Hepatocyte (in vitro differentiated cells): Measurements from ENCODE around the gene CLEC12A. TPM values are rescaled to one million over a fixed set of nuclear protein-coding genes. Genes with fewer than 3 reads are reported as not detected.

Experiments
- DNase-seq: peaks from one replicate; pipeline ENCODE4 v3.0.0-alpha.2; 2016; ENCODE audit warnings: low spot score
- H2AFZ ChIP-seq: fragments of 200-600 bp; sonication (generic); 2 replicates; pipeline ENCODE4 v1.6.0; 2016; ENCODE audit warnings: antibody characterized with exemption, mild to moderate bottlenecking
- H3K27ac ChIP-seq: fragments of 200-600 bp; sonication (generic); 2 replicates; pipeline ENCODE4 v1.5.1; 2016; ENCODE audit warnings: mild to moderate bottlenecking
- H3K27me3 ChIP-seq: fragments of 200-600 bp; sonication (generic); 2 replicates; pipeline ENCODE4 v1.6.1; 2016
- H3K36me3 ChIP-seq: fragments of 200-600 bp; sonication (generic); replicated peaks from 2 replicates; pipeline ENCODE4 v1.5.1; 2016; ENCODE audit warnings: low read depth; ENCODE audit not compliant: insufficient read depth
- H3K4me1 ChIP-seq: fragments of 200-600 bp; sonication (generic); 2 replicates; pipeline ENCODE4 v1.5.1; 2016; ENCODE audit warnings: mild to moderate bottlenecking, moderate library complexity; ENCODE audit not compliant: insufficient read depth
- H3K4me2 ChIP-seq: fragments of 200-600 bp; sonication (generic); 2 replicates; pipeline ENCODE4 v1.6.0; 2016
- H3K4me3 ChIP-seq: fragments of 200-600 bp; sonication (generic); 2 replicates; pipeline ENCODE4 v1.5.1; 2016; ENCODE audit warnings: mild to moderate bottlenecking
- H3K79me2 ChIP-seq: fragments of 200-600 bp; sonication (generic); 2 replicates; pipeline ENCODE4 v1.6.0; 2017; ENCODE audit warnings: mild to moderate bottlenecking
- H3K9me2 ChIP-seq: fragments of 200-600 bp; sonication (generic); replicated peaks from 2 replicates; pipeline ENCODE4 v1.6.0; 2017; ENCODE audit warnings: mild to moderate bottlenecking; ENCODE audit not compliant: insufficient read depth
- H3K9me3 ChIP-seq: fragments of 200-600 bp; sonication (generic); 2 replicates; pipeline ENCODE4 v1.5.1; 2016; ENCODE audit warnings: low read depth, mild to moderate bottlenecking
- H4K20me1 ChIP-seq: fragments of 200-600 bp; sonication (generic); 2 replicates; pipeline ENCODE4 v1.6.0; 2016; ENCODE audit warnings: mild to moderate bottlenecking; ENCODE audit not compliant: insufficient read depth, poor library complexity, severe bottlenecking
- EZH2 ChIP-seq: fragments of 200-600 bp; sonication (generic); IDR thresholded peaks from 2 replicates; pipeline ENCODE4 v1.6.1; 2016; ENCODE audit warnings: antibody characterized with exemption, mild to moderate bottlenecking, borderline replicate concordance
- EZH2phosphoT487 ChIP-seq: fragments of 200-600 bp; sonication (generic); IDR thresholded peaks from one replicate; pipeline ENCODE4 v1.6.1; 2018; ENCODE audit warnings: antibody characterized with exemption, mild to moderate bottlenecking, low read depth, moderate library complexity; ENCODE audit not compliant: unreplicated experiment, severe bottlenecking
- WGBS: methylation state at CpG from one replicate; pipeline ENCODE4 v1.1.6; 2016; ENCODE audit warnings: low lambda C conversion rate; ENCODE audit errors: missing lambda C conversion rate; 5-methylcytosine and 5-hydroxymethylcytosine counted together
- polyA plus RNA-seq: library from polyadenylated mRNA; unstranded; fragments of >200 nt; fragmentation: Nextera tagmentation; extraction: Ambion mirVana; gene quantifications from 2 replicates; pipeline ENCODE4 v1.2.1, GENCODE V29; 2016
- total RNA-seq: library from RNA; depleted of rRNA; stranded (reverse); fragments of >200 nt; gene quantifications from 2 replicates; pipeline ENCODE4 v1.2.3, GENCODE V29; 2014
- TF ChIP-seq, protein P1 (sequence below): fragments of 200-600 bp; sonication (generic); IDR thresholded peaks from 2 replicates; pipeline ENCODE4 v1.5.1; 2016; ENCODE audit warnings: antibody characterized with exemption, mild to moderate bottlenecking; ENCODE audit not compliant: poor library complexity

CLEC12A gene
- total and polyA plus RNA-seq, 2 experiments from 2014 or later: 0.73 to 1.2 TPM

DNA sequence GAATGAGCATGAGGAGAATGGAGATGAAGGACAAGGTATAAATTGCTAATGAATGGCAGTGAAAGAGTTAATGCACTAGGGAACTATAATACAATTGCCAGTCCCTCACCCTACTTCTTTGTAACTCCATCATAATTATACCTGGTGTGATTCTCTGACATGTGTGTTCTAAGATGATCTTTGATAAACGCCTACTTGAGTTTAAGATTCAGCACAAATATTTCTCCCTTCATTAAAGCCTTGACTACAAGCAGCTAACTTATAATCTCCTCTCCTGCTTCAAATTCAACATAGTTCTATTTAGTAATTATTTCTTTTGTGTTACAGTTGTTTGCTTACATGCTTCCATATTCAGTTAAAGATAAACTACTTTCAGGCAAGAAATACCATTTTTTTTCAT, 29.4 kb upstream of the CLEC12A start:
- H3K4me2 ChIP-seq: no peak overlapping the region
- H3K9me3 ChIP-seq: no peaks in the 10 kb centered on the region
- no peaks in the 10 kb centered on the region for H3K36me3 ChIP-seq
- no peaks in the 10 kb centered on the region for H3K9me2 ChIP-seq
- no peak for DNase-seq
- H3K27me3 ChIP-seq: no peaks in the 10 kb centered on the region
- WGBS: 97% methylated on average over 1 of the region's 1 CpG
- no peaks in the 10 kb centered on the region for H4K20me1 ChIP-seq
- no peaks in the 10 kb centered on the region for H3K4me1 ChIP-seq
- no peak overlapping the region for H2AFZ ChIP-seq
- H3K79me2 ChIP-seq: no peaks in the 10 kb centered on the region
- TF ChIP-seq EZH2phosphoT487 (no peak), EZH2 (no peak)
- TF ChIP-seq, protein P1, sequence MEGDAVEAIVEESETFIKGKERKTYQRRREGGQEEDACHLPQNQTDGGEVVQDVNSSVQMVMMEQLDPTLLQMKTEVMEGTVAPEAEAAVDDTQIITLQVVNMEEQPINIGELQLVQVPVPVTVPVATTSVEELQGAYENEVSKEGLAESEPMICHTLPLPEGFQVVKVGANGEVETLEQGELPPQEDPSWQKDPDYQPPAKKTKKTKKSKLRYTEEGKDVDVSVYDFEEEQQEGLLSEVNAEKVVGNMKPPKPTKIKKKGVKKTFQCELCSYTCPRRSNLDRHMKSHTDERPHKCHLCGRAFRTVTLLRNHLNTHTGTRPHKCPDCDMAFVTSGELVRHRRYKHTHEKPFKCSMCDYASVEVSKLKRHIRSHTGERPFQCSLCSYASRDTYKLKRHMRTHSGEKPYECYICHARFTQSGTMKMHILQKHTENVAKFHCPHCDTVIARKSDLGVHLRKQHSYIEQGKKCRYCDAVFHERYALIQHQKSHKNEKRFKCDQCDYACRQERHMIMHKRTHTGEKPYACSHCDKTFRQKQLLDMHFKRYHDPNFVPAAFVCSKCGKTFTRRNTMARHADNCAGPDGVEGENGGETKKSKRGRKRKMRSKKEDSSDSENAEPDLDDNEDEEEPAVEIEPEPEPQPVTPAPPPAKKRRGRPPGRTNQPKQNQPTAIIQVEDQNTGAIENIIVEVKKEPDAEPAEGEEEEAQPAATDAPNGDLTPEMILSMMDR: no peak
- H3K27ac ChIP-seq: no peak overlapping the region
- no peak overlapping the region for H3K4me3 ChIP-seq

DNA sequence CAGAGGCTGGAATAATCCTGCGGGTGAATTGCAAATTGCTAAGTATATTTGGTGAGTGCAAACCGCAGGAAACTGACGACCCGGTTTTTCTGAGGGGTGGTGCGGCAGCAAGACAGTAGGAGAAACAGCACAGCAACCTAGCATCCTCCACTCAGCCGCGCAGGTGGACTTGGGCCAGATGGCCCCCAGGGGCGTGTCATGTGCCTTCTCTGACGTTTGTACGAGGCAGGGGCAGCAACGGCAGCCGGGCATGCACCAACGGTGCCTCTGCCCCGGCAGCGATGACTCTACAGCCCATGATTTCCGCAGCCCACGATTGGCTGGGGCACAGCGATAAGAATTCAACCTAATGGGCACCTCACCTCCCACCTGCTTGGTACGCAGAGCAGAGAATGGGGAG, 28.0 kb upstream of the CLEC12A start:
- Histone ChIP-seq H3K4me2 (no peak overlapping the region), H3K4me1 (no peaks in the 10 kb centered on the region), H3K27ac (no peak overlapping the region), H3K79me2 (no peaks in the 10 kb centered on the region), H3K36me3 (no peaks in the 10 kb centered on the region), H4K20me1 (no peaks in the 10 kb centered on the region), H3K27me3 (no peaks in the 10 kb centered on the region), H2AFZ (no peak overlapping the region), H3K9me2 (no peaks in the 10 kb centered on the region), H3K4me3 (no peak overlapping the region), H3K9me3 (no peaks in the 10 kb centered on the region)
- WGBS: 86% methylated on average over 19 of the region's 19 CpGs
- TF ChIP-seq EZH2phosphoT487: no peak
- TF ChIP-seq EZH2: no peak
- TF ChIP-seq, protein P1: no peak
- DNase-seq: no peak

DNA sequence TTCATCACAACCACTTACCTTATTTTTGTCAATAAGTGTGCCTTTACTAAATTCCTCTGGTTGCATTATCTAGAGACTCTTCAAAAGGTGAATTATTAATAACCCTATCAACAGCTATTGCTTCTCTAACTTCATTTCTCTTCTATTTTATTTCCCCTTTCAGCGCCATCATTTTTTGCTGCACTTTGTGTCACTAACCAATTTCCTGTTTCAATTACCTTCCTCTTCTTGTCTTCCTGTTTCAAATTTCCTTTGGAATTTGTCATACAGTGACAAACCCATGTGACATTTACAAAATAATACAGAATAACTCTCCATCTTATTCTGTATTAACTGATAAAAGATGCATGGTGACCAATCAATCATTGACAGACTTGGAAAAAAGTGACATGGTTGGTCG, 26.8 kb upstream of the CLEC12A start:
- Histone ChIP-seq H3K36me3 (no peaks in the 10 kb centered on the region), H3K27me3 (no peaks in the 10 kb centered on the region), H4K20me1 (no peaks in the 10 kb centered on the region), H3K4me1 (no peaks in the 10 kb centered on the region), H3K79me2 (no peaks in the 10 kb centered on the region), H3K4me3 (no peak overlapping the region), H3K4me2 (no peak overlapping the region), H2AFZ (no peak overlapping the region), H3K9me2 (no peaks in the 10 kb centered on the region), H3K9me3 (no peaks in the 10 kb centered on the region), H3K27ac (no peak overlapping the region)
- DNase-seq: no peak
- TF ChIP-seq EZH2phosphoT487: no peak
- TF ChIP-seq, protein P1: no peak
- 91% methylated on average over 2 of the region's 2 CpGs for WGBS

DNA sequence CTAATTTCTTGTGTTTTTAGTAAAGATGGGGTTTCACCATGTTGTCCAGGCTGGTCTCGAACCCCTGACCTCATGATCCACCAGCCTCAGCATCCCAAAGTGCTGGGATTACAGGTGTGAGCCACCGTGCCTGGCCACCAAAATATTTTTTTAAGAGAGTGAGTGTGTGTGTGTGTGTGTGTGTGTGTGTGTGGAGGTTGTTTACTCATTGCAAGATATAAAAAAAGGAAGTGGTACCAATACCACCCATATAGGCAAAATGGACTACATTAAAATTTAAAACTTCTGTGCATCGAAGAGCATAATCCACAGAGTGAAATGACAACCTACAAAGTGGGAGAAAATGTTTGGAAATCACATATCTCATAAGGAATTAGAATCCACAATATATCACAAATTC, 23.5 kb upstream of the CLEC12A start:
- TF ChIP-seq EZH2phosphoT487: no peak
- no peak for TF ChIP-seq EZH2
- TF ChIP-seq, protein P1: no peak
- H3K79me2 ChIP-seq: no peaks in the 10 kb centered on the region

More for the DNA sequence above, 23.5 kb upstream of the CLEC12A start:
- 95% methylated on average over 3 of the region's 3 CpGs for WGBS
- Histone ChIP-seq H2AFZ (no peak overlapping the region), H3K4me1 (no peaks in the 10 kb centered on the region), H3K9me3 (no peaks in the 10 kb centered on the region), H4K20me1 (no peaks in the 10 kb centered on the region), H3K4me2 (no peak overlapping the region), H3K27ac (no peak overlapping the region), H3K36me3 (no peaks in the 10 kb centered on the region), H3K27me3 (no peaks in the 10 kb centered on the region), H3K9me2 (no peaks in the 10 kb centered on the region), H3K4me3 (no peak overlapping the region)
- DNase-seq: no peak
